Choroid plexus epithelial cell (primary cell): ENCODE measurements around the gene IGFL2.
"Not testable (repeated sequence)": the region's sequence is repeated elsewhere in the genome, so short reads cannot be mapped to it uniquely, and the experiment has no call there.

ENCODE experiments used
- DNase-seq: peaks from one replicate; pipeline ENCODE4 v3.0.0-alpha.2; 2010; ENCODE audit warnings: low read depth
- H3K4me3 ChIP-seq: 2 replicates; pipeline ENCODE4 v1.5.1; 2011; ENCODE audit warnings: low read depth, mild to moderate bottlenecking, control low read depth, low read length, moderate library complexity
- TF ChIP-seq, protein P1 (sequence below): conservative IDR thresholded peaks from 2 replicates; pipeline ENCODE4 v1.5.1; 2011; ENCODE audit warnings: low read depth, mild to moderate bottlenecking, control low read depth, inconsistent platforms, low read length, moderate library complexity

Gene IGFL2

GRCh38 chr19:46204008-46204407 lies 56.0 kb downstream of the IGFL2 start:
- no peak for DNase-seq
- H3K4me3 ChIP-seq, result no peak overlapping the region
- TF ChIP-seq, protein P1, sequence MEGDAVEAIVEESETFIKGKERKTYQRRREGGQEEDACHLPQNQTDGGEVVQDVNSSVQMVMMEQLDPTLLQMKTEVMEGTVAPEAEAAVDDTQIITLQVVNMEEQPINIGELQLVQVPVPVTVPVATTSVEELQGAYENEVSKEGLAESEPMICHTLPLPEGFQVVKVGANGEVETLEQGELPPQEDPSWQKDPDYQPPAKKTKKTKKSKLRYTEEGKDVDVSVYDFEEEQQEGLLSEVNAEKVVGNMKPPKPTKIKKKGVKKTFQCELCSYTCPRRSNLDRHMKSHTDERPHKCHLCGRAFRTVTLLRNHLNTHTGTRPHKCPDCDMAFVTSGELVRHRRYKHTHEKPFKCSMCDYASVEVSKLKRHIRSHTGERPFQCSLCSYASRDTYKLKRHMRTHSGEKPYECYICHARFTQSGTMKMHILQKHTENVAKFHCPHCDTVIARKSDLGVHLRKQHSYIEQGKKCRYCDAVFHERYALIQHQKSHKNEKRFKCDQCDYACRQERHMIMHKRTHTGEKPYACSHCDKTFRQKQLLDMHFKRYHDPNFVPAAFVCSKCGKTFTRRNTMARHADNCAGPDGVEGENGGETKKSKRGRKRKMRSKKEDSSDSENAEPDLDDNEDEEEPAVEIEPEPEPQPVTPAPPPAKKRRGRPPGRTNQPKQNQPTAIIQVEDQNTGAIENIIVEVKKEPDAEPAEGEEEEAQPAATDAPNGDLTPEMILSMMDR, result no peak

- TF ChIP-seq, protein P1, result no peak
- DNase-seq, result no peak
- no peak overlapping the region for H3K4me3 ChIP-seq
Observed at GRCh38 chr19:46205183-46205984, 57.3 kb downstream of the IGFL2 start.

GRCh38 chr19:46206176-46206575 lies 58.1 kb downstream of the IGFL2 start:
- no peak overlapping the region for H3K4me3 ChIP-seq
- TF ChIP-seq, protein P1, result no peak
- no peak for DNase-seq

DNA sequence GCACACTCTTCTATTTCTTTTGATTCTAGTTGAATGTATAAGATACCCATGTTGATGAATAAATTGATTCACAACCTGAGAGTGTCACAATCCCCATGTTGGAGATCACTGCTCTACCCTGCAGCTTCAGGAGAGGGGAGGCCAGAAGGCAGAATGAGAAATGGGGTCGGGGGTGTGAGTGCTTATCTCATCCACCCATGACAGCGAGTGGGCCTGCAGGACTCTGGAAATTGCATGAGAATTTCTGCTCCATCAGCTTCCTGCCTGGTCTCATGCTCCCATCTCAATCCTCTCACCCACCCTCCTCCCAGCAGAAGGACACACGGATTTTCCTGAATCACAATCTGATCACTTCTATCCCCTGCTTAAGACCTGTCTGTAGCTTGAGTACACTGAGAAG lies 58.6 kb downstream of the IGFL2 start:
- TF ChIP-seq, protein P1, result no peak
- no peak for DNase-seq
- H3K4me3 ChIP-seq, result no peak overlapping the region

GRCh38 chr19:46207858-46208257 lies 59.8 kb downstream of the IGFL2 start:
- not testable (repeated sequence) for H3K4me3 ChIP-seq

DNA sequence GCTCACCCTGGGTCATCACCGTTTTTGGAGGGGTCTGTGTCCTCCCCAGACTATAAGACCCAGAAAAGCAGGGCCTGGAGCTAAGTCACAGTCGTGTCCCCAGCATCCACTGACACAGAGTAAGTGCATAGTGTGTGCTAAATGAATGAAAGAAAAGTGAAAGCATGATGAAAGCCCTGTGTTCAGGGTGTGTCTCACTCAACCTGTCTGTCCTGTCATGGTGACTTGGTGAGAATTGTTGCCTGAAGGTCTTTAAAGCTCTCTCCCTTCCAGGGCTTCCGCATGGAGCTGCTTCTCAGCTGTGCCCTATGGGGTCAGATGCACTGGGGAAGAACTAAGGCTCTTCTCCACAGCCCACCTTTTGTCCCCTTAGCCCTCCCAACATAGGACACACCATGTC lies 61.0 kb downstream of the IGFL2 start:
- no peak overlapping the region for H3K4me3 ChIP-seq
- TF ChIP-seq, protein P1, result no peak
- DNase-seq, result no peak

More at GRCh38 chr19:46207858-46208257, 59.8 kb downstream of the IGFL2 start:
- not testable (repeated sequence) for DNase-seq

DNA sequence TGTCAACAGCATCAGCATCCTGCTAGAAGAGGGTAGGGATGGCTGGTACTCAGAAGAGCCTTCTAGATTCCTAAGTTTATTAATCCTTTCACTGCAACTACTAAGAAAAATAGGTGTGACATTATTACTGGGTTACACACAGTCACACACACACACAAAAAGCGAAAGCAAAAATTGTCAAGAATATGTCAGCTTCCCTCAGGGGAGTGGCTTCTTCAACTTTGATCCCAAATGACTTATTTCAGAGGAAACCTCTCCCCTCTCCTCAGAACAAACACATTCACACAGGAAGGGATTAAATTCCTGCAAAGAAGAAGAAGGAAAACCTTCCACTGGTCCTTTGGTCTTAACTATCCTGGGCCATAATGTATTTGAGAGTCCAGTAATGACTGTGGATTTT lies 61.4 kb downstream of the IGFL2 start:
- DNase-seq, result no peak
- TF ChIP-seq, protein P1, result no peak
- H3K4me3 ChIP-seq, result no peak overlapping the region
